Body of pancreas (tissue), 4 donors: ENCODE results near the gene RGL3.

Experiments
- POLR2A ChIP-seq, 3 donors: fragments of 450-650 bp; IDR thresholded peaks; one replicate each; pipeline ENCODE4 v1.6.1; 2016; ENCODE audit warnings: antibody characterized with exemption in 3 of 3, mild to moderate bottlenecking in 2 of 3
- TF ChIP-seq, protein P1 (sequence below), 7 experiments: fragments of 450-650 bp in 4 of 7; fragments of 200-600 bp in 3 of 7; sonication (generic) in 3 of 7; IDR thresholded peaks; one replicate each; pipeline ENCODE4 v1.5.1; 2016 to 2019; ENCODE audit warnings: antibody characterized with exemption in 7 of 7

- TF ChIP-seq, protein P1, sequence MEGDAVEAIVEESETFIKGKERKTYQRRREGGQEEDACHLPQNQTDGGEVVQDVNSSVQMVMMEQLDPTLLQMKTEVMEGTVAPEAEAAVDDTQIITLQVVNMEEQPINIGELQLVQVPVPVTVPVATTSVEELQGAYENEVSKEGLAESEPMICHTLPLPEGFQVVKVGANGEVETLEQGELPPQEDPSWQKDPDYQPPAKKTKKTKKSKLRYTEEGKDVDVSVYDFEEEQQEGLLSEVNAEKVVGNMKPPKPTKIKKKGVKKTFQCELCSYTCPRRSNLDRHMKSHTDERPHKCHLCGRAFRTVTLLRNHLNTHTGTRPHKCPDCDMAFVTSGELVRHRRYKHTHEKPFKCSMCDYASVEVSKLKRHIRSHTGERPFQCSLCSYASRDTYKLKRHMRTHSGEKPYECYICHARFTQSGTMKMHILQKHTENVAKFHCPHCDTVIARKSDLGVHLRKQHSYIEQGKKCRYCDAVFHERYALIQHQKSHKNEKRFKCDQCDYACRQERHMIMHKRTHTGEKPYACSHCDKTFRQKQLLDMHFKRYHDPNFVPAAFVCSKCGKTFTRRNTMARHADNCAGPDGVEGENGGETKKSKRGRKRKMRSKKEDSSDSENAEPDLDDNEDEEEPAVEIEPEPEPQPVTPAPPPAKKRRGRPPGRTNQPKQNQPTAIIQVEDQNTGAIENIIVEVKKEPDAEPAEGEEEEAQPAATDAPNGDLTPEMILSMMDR (IDR thresholded peaks at IDR 0.05), result no peak
- TF ChIP-seq POLR2A (IDR thresholded peaks at IDR 0.05), result no peak
These were observed 44.3 kb upstream of the RGL3 start for GRCh38 chr19:11463391-11463790.
